Activated naive CD4-positive, alpha-beta T cell treated with anti-CD3 and anti-CD28 coated beads for 36 hours (primary cell): ENCODE results near the gene TESK1. TPM values are rescaled to one million over a fixed set of nuclear protein-coding genes. Genes with fewer than 3 reads are reported as not detected.

Experiments used
- CTCF ChIA-PET: fragments of 350-600 bp; sonication (Branson Sonifier 250); formaldehyde crosslinking; loops from one replicate; lab custom pipeline; 2021; ENCODE audit warnings: antibody characterized with exemption; lab: Charles Lee
- DNase-seq: peaks from one replicate; pipeline ENCODE4 v3.0.0-alpha.2; 2020
- H3K27ac Mint-ChIP-seq: one replicate; pipeline ENCODE4 v1.8.0; 2021; ENCODE audit warnings: mild to moderate bottlenecking, mixed read lengths
- H3K27me3 Mint-ChIP-seq: one replicate; pipeline ENCODE4 v1.8.0; 2021; ENCODE audit warnings: low read depth, mixed read lengths
- H3K36me3 Mint-ChIP-seq: one replicate; pipeline ENCODE4 v1.8.0; 2021; ENCODE audit warnings: low read depth, mixed read lengths
- H3K4me1 Mint-ChIP-seq: one replicate; pipeline ENCODE4 v1.8.0; 2021; ENCODE audit warnings: low read depth, mixed read lengths
- H3K4me3 Mint-ChIP-seq: one replicate; pipeline ENCODE4 v1.8.0; 2021; ENCODE audit warnings: mild to moderate bottlenecking, moderate library complexity, mixed read lengths
- H3K9me3 Mint-ChIP-seq: one replicate; pipeline ENCODE4 v1.8.0; 2021; ENCODE audit warnings: mixed read lengths
- intact Hi-C: fragments of 100-400 bp; cut with micrococcal nuclease; formaldehyde crosslinking; loops from one replicate; pipeline ENCODE4 v1.15.1; 2023
- microRNA-seq: library from miRNA; unstranded; fragments of <30 nt; microRNA quantifications from one replicate; pipeline ENCODE4 v1.2.0, GENCODE V29; 2022; ENCODE audit warnings: borderline microRNAs expressed, borderline replicate concordance
- total RNA-seq, 2 experiments: library from RNA; stranded (reverse); gene quantifications; one replicate each; pipeline ENCODE4 v1.2.3, GENCODE V29; 2021

TESK1 gene
- total RNA-seq, 2 experiments from 2014 or later: 18.3 to 19.0 TPM

DNA sequence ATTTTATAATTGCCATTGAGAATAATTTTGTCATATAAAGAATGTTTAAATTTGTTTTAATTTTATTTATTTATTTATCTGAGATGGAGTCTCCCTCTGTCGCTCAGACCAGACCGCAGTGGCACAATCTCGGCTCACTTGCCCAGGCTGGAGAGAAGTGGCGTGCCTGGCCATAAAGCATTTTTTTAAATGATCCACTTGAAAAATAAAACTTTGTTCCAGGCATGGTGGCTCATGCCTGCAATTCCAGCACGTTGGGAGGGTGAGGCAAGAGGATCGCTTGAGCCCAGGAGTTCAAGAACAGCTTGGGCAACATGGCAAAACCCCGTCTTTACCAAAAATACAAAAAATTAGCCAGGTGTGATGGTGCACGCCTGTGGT, 47.8 kb downstream of the TESK1 start:
- DNase-seq: no peak
- intact Hi-C loops: loop anchor here (10.0 kb wide), 1 partner anchor 832 kb away; no protein-coding TSS in a partner anchor
- Mint-ChIP-seq H3K27ac (no peak overlapping the region), H3K9me3 (peaks cover under 1% of the 10 kb centered on the region), H3K36me3 (peaks cover 12% of the 10 kb centered on the region), H3K4me3 (no peak overlapping the region), H3K4me1 (peaks cover 53% of the 10 kb centered on the region), H3K27me3 (peaks cover under 1% of the 10 kb centered on the region)
- CTCF ChIA-PET: interaction anchor here (12.4 kb wide), 1 partner anchor 37 kb away, joined by 142 read pairs; the partner anchor contains the start of gene CD72

DNA sequence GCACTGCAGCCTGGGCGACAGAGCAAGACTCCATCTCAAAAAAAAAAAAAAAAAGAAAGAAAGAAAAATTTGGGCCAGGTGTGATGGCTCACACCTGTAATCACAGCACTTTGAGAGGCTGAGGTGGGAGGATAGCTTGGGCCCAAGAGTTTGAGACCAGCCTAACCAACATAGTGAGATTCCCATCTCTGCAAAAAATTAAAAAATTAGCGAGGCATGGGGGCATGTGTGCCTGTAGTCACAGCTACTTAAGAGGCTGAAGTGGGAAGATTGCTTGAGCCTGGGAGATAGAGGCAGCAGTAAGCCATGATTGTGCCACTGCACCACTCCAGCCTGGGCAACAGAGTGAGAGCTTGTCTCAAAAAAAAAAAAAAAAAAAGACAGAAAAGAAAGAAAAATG, 48.5 kb downstream of the TESK1 start:
- no peak overlapping the region for H3K4me3 Mint-ChIP-seq
- DNase-seq: no peak
- H3K4me1 Mint-ChIP-seq: peaks cover 47% of the 10 kb centered on the region
- H3K27ac Mint-ChIP-seq: no peak overlapping the region
- peaks cover 1% of the 10 kb centered on the region for H3K9me3 Mint-ChIP-seq
- intact Hi-C loops: loop anchor here (10.0 kb wide), 1 partner anchor 831 kb away; no protein-coding TSS in a partner anchor
- H3K27me3 Mint-ChIP-seq: peaks cover 3% of the 10 kb centered on the region
- H3K36me3 Mint-ChIP-seq: peaks cover 12% of the 10 kb centered on the region
- CTCF ChIA-PET: interaction anchor here (12.4 kb wide), 1 partner anchor 38 kb away, joined by 142 read pairs; the partner anchor contains the start of gene CD72

DNA sequence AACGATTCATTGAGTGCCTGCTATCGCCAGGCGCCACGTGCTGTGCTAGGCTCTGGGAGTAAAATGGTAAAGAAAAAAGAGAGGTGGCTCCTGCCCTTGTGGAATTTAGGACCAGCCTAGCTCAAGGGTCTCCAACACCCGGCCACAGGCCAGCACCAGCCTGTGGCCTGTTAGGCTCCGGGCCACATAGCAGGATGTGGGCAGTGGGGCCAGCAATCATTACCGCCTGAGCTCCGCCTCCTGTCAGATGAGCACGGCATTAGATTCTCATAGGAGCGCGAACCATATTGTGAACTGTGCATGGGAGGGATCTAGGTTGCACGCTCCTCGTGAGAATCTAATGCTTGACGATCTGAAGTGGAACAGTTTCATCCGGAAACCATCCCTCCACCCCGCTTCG, 51.3 kb downstream of the TESK1 start:
- H3K27me3 Mint-ChIP-seq: peaks cover 3% of the 10 kb centered on the region
- CTCF ChIA-PET: interaction anchor here (0.6 to 11.0 kb wide), 7 partner anchors 8 to 90 kb away, joined by 3 to 149 read pairs (median 5); partner anchors contain the start of genes ARHGEF39 and SIT1
- peaks cover 1% of the 10 kb centered on the region for H3K9me3 Mint-ChIP-seq
- H3K27ac Mint-ChIP-seq: no peak overlapping the region
- intact Hi-C loops: loop anchor here (10.0 kb wide), 1 partner anchor 828 kb away; no protein-coding TSS in a partner anchor
- H3K36me3 Mint-ChIP-seq: peaks cover 20% of the 10 kb centered on the region
- no peak overlapping the region for H3K4me3 Mint-ChIP-seq
- peaks cover 57% of the 10 kb centered on the region for H3K4me1 Mint-ChIP-seq
- DNase-seq: no peak

DNA sequence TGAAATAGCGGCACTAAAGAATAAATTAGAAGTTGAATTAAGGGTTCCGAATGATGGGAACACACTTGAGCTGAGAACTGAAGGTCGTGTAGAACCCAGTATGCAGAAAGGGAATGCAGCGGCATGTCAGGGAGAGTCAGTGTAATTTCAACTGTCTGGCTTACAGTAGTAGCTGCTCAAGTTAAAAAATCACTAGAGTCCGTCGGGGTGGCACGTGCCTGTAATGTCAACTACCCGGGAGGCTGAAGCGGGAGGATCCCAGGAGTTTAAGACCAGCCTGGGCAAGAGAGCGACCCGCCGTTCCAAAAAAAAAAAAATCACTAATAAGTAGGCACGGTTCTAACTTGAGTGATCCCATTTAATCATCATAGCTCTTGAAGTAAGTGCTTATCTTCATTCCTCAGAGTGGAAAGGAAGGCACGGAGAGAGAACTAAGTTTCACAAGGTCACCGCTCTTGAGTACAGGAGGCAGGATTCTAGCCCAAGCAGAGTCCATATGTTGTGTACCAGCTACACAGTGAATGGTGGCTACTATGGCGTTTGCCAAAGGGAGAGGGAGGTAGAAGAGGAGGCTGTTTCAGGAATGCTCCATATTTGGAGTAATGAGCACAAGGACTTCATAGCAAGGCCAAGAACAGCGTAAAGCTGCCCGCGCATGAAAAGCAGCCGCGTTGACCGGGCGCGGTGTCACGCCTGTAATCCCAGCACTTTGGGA, 51.9 kb downstream of the TESK1 start:
- peaks cover 24% of the 10 kb centered on the region for H3K36me3 Mint-ChIP-seq
- H3K4me3 Mint-ChIP-seq: peak overlapping the region; percentile 84
- H3K27ac Mint-ChIP-seq: peak overlapping the region; percentile 94
- H3K4me1 Mint-ChIP-seq: peaks cover 57% of the 10 kb centered on the region
- peaks cover 1% of the 10 kb centered on the region for H3K9me3 Mint-ChIP-seq
- H3K27me3 Mint-ChIP-seq: peaks cover 3% of the 10 kb centered on the region
- intact Hi-C loops: loop anchor here (1.0 to 10.0 kb wide), 6 partner anchors 8 to 828 kb away; partner anchors contain the start of genes CREB3, HINT2 and TLN1
- CTCF ChIA-PET: interaction anchor here (1.2 to 11.0 kb wide), 8 partner anchors 8 to 89 kb away, joined by 3 to 149 read pairs (median 5); partner anchors contain the start of genes ARHGEF39 and SIT1
- DNase-seq: no peak

DNA sequence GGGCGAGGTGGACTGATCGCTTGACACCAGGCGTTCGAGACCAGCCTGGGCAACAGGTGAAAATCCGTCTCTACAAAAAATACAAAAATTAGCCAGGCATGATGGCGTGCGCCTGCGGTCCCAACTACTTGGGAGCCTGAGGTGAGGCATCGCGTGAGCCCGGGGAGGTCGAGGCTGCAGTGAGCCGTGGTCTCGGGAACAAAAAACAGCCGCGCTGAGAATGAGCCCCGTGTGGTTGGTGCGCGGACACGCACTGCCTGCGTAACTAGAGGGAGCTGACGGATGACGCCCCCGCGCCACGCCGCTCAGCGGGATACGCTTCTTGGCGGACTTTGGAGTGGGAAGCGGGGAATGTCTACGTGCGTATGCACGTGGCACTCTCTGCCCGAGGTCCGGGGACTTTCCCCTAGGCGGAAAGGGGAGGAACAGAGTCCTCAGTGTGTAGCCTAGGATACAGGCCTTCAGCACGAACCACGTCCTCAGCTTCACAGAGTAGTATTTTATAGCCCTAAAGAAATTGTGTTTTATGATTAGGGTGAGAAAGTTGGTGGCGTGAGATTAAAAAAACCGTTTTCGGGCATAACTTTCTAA, 52.6 kb downstream of the TESK1 start, which contains the start of gene RMRP:
TSS of gene RMRP (minus strand) at position 474 of the 591 bp plus-strand sequence.
- H3K27me3 Mint-ChIP-seq: peaks cover 3% of the 10 kb centered on the region
- H3K27ac Mint-ChIP-seq: peak within 1 kb of the TSS; percentile 94
- CTCF ChIA-PET: interaction anchor here (0.6 to 11.0 kb wide), 24 partner anchors 9 to 231 kb away, joined by 3 to 149 read pairs (median 4); partner anchors contain the start of genes CREB3 and SIT1
- intact Hi-C loops: loop anchor here (1.0 to 10.0 kb wide), 7 partner anchors 8 to 827 kb away; partner anchors contain the start of genes CREB3, HINT2 and TLN1
- peaks cover 60% of the 10 kb centered on the region for H3K4me1 Mint-ChIP-seq
- H3K36me3 Mint-ChIP-seq: peaks cover 31% of the 10 kb centered on the region
- DNase-seq: peak; percentile 93
- peaks cover 1% of the 10 kb centered on the region for H3K9me3 Mint-ChIP-seq
- H3K4me3 Mint-ChIP-seq: peak within 1 kb of the TSS; percentile 84

DNA sequence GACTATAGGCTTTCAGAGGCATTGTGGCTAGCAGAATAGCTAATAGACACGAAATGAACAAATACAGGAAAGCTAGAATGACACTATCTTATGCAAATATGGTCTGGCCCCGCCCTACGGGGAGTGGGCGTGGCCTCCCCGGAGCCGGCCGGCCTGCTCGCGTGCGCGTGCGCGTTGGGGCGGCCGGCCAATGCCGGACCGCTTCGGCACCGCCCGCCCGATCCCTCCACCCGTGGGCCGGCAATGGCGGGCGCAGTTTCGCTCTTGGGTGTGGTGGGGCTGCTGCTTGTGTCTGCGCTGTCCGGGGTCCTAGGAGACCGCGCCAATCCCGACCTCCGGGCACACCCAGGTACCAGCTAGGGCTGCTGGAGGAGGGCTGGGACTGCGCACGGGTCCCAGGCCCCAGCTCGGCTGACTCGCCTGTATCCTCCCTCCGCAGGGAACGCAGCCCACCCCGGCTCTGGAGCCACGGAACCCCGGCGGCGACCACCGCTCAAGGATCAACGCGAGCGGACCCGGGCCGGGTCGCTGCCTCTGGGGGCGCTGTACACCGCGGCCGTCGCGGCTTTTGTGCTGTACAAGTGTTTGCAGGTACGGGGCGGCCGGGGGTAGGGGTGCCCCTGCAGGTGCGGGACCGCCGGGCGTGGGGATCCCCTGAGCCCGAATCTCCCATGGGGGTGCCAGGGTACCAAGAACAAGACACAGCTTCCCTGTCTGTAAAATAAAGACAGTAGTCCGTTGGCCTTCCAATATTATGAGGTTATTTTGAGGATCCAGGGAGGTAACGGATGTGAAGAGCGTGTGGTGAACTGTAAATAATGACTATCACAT, 53.3 kb downstream of the TESK1 start, which contains the start of gene CCDC107:
TSS of gene CCDC107 (plus strand) at position 156 of the 831 bp plus-strand sequence. CDS start at position 244, 88 bp downstream.
- CTCF ChIA-PET: interaction anchor here (0.6 to 11.0 kb wide), 27 partner anchors 10 to 230 kb away, joined by 3 to 149 read pairs (median 4); partner anchors contain the start of genes CREB3, GBA2, RGP1 and SIT1
- H3K36me3 Mint-ChIP-seq: peaks cover 37% of the 10 kb centered on the region
- peak; percentile 83 for DNase-seq
- H3K4me1 Mint-ChIP-seq: peaks cover 67% of the 10 kb centered on the region
- peaks cover 3% of the 10 kb centered on the region for H3K27me3 Mint-ChIP-seq
- intact Hi-C loops: loop anchor here (1.0 to 10.0 kb wide), 2 partner anchors 70 to 826 kb away; no protein-coding TSS in a partner anchor
- peaks cover 1% of the 10 kb centered on the region for H3K9me3 Mint-ChIP-seq
- H3K27ac Mint-ChIP-seq: peak within 1 kb of the TSS; percentile 94
- peak within 1 kb of the TSS; percentile 84 for H3K4me3 Mint-ChIP-seq

DNA sequence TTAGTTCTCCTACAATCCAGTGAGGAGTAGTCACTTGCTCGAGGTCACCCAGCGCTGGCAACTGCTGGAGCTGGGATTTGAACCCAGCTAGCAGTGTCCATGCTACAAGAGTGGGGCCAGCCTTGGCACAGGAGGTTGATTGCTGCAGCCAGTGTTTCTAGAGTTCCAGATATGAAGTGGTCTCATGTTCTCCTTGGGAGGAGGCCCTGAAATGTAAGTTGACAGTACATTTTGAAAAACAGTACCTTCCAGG, 53.8 kb downstream of the TESK1 start:
- intact Hi-C loops: loop anchor here (1.0 to 10.0 kb wide), 3 partner anchors 29 to 826 kb away; no protein-coding TSS in a partner anchor
- Mint-ChIP-seq H3K27ac (peak overlapping the region; percentile 94), H3K4me3 (peak overlapping the region; percentile 84), H3K27me3 (peaks cover 3% of the 10 kb centered on the region), H3K4me1 (peaks cover 72% of the 10 kb centered on the region), H3K36me3 (peaks cover 39% of the 10 kb centered on the region), H3K9me3 (peaks cover 1% of the 10 kb centered on the region)
- CTCF ChIA-PET: interaction anchor here (0.7 to 11.0 kb wide), 20 partner anchors 11 to 164 kb away, joined by 3 to 149 read pairs (median 4); partner anchors contain the start of genes CREB3, GBA2, RGP1 and SIT1
- no peak for DNase-seq

DNA sequence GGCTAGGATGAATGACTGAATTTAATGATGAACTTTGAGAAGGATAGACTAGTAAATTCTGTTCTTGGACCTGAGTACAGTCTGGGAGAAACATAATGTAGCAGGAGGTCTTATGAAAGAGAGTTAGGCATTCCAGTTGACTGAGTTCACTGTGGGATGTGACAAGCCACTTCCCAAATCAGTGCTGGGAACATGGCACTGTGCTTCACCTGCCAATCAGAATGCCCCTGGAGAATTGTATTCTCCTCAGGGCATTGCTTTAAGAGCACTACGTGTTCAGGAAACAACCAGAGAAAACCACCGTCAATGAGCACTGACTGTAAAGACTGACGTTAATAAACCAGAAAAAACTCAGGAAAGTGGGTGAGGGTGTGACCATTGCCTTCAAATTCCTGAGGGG, 54.3 kb downstream of the TESK1 start:
- CTCF ChIA-PET: interaction anchor here (1.0 to 11.0 kb wide), 13 partner anchors 11 to 131 kb away, joined by 3 to 149 read pairs (median 6); partner anchors contain the start of genes GBA2, RGP1, SIT1 and TLN1
- Mint-ChIP-seq H3K27me3 (peaks cover 3% of the 10 kb centered on the region), H3K27ac (no peak overlapping the region)

More for the DNA sequence above, 54.3 kb downstream of the TESK1 start:
- peaks cover 1% of the 10 kb centered on the region for H3K9me3 Mint-ChIP-seq
- peak overlapping the region; percentile 84 for H3K4me3 Mint-ChIP-seq
- H3K36me3 Mint-ChIP-seq: peaks cover 39% of the 10 kb centered on the region
- no peak for DNase-seq
- peaks cover 76% of the 10 kb centered on the region for H3K4me1 Mint-ChIP-seq
- intact Hi-C loops: loop anchor here (1.0 to 10.0 kb wide), 2 partner anchors 29 to 825 kb away; no protein-coding TSS in a partner anchor

Small RNA genes lying within 50 kb of the gene (microRNA-seq; reads per million reads assigned to microRNA genes)
- gene MIR4667: not detected

Other genes with a start within 250 kb of the TESK1 start
- 1 to 10 TPM; 4.0 to 5.1 TPM for gene RUSC2, start 115.2 kb upstream of the TESK1 start, total RNA-seq
- 1 to 10 TPM; 2.9 to 4.5 TPM for gene CD72, start 13.2 kb downstream of the TESK1 start, total RNA-seq
- 10 to 100 TPM; 44.0 to 45.4 TPM for gene SIT1, start 45.7 kb downstream of the TESK1 start, total RNA-seq
- gene RMRP, start 52.8 kb downstream of the TESK1 start, total RNA-seq: over 10,000 TPM in 1 of 2 experiments, 1,000 to 10,000 TPM in 1; 7,381 to 12,571 TPM
- 1 to 10 TPM; 5.6 to 6.4 TPM for gene CCDC107, start 53.0 kb downstream of the TESK1 start, total RNA-seq
- 10 to 100 TPM; 28.9 to 30.4 TPM for gene ARHGEF39, start 59.9 kb downstream of the TESK1 start, total RNA-seq
- gene CA9, start 68.7 kb downstream of the TESK1 start, total RNA-seq: under 1 TPM; 0.38 to 0.52 TPM
- 1 to 10 TPM; 4.9 to 6.6 TPM for gene TPM2, start 84.7 kb downstream of the TESK1 start, total RNA-seq
- gene TLN1, start 126.9 kb downstream of the TESK1 start, total RNA-seq: 100 to 1,000 TPM; 190 TPM
- 10 to 100 TPM; 13.7 to 13.8 TPM for gene CREB3, start 127.4 kb downstream of the TESK1 start, total RNA-seq
- gene GBA2, start 144.0 kb downstream of the TESK1 start, total RNA-seq: 10 to 100 TPM; 20.3 to 22.7 TPM
- gene RGP1, start 144.0 kb downstream of the TESK1 start, total RNA-seq: 10 to 100 TPM; 12.0 to 13.3 TPM
- gene MSMP, start 149.0 kb downstream of the TESK1 start, total RNA-seq: under 1 TPM in 1 of 2 experiments, not detected in 1; 0.45 TPM
- gene NPR2, start 186.3 kb downstream of the TESK1 start, total RNA-seq: 1 to 10 TPM; 3.6 to 5.5 TPM
- gene SPAG8, start 207.0 kb downstream of the TESK1 start, total RNA-seq: 1 to 10 TPM in 1 of 2 experiments, under 1 TPM in 1; 0.95 to 1.1 TPM
- gene HINT2, start 209.8 kb downstream of the TESK1 start, total RNA-seq: 10 to 100 TPM; 61.0 to 68.3 TPM
- not detected for gene FAM221B, start 223.5 kb downstream of the TESK1 start, total RNA-seq
- gene TMEM8B, start 224.0 kb downstream of the TESK1 start, total RNA-seq: 1 to 10 TPM; 6.2 to 6.6 TPM